HG03571 (cell line): ENCODE results near the gene ASIC2.

Experiments
- ATAC-seq: cut with Tn5 transposase; IDR thresholded peaks from one replicate; pipeline ENCODE4 v1.9.1; 2021; ENCODE audit not compliant: unreplicated experiment

ASIC2 gene

GRCh38 chr17:33292981-33293867 is at the start of gene ASIC2:
ASIC2 (minus strand) TSS chr17:33293295.
- no peak for ATAC-seq

- no peak for ATAC-seq
These were observed 48.9 kb upstream of the ASIC2 start for GRCh38 chr17:33342025-33342424.

GRCh38 chr17:33338242-33338641 is 45.1 kb upstream of the ASIC2 start:
- ATAC-seq = no peak

GRCh38 chr17:33335491-33336173 is 42.5 kb upstream of the ASIC2 start:
- no peak for ATAC-seq

- ATAC-seq = no peak
These were observed 41.6 kb upstream of the ASIC2 start for GRCh38 chr17:33334703-33335102.

- ATAC-seq = no peak
These were observed 37.8 kb upstream of the ASIC2 start for GRCh38 chr17:33330877-33331276.

GRCh38 chr17:33328129-33328528 is 35.0 kb upstream of the ASIC2 start:
- ATAC-seq = no peak

GRCh38 chr17:33324736-33325135 is 31.6 kb upstream of the ASIC2 start:
- ATAC-seq = no peak

GRCh38 chr17:33322063-33322462 is 29.0 kb upstream of the ASIC2 start:
- ATAC-seq = no peak

- ATAC-seq = no peak
These were observed 25.1 kb upstream of the ASIC2 start for GRCh38 chr17:33318241-33318640.

- ATAC-seq = no peak
These were observed 23.7 kb upstream of the ASIC2 start for GRCh38 chr17:33316746-33317145.

- no peak for ATAC-seq
These were observed 17.2 kb upstream of the ASIC2 start for GRCh38 chr17:33310296-33310695.

GRCh38 chr17:33303254-33303653 is 10.2 kb upstream of the ASIC2 start:
- no peak for ATAC-seq

- no peak for ATAC-seq
These were observed 9.3 kb upstream of the ASIC2 start for GRCh38 chr17:33302394-33302793.

- no peak for ATAC-seq
These were observed 7.1 kb upstream of the ASIC2 start for GRCh38 chr17:33300241-33300640.

- ATAC-seq = no peak
These were observed 6.0 kb upstream of the ASIC2 start for GRCh38 chr17:33299115-33299514.

GRCh38 chr17:33297643-33298042 is 4.5 kb upstream of the ASIC2 start:
- ATAC-seq = no peak

GRCh38 chr17:33294994-33295393 is 1.9 kb upstream of the ASIC2 start:
- no peak for ATAC-seq

GRCh38 chr17:33292201-33292980 is 704 bp downstream of the ASIC2 start:
- no peak for ATAC-seq

- no peak for ATAC-seq
These were observed 1.6 kb downstream of the ASIC2 start for GRCh38 chr17:33291248-33292200.
